Liver (tissue), 9 donors: ENCODE data around the gene EXTL1. TPM values are rescaled to one million over a fixed set of nuclear protein-coding genes. Genes with fewer than 3 reads are reported as not detected.

Experiments used
- DNase-seq: peaks from one replicate; pipeline ENCODE4 v3.0.0-alpha.2; 2017; ENCODE audit warnings: low spot score
- H3K27ac ChIP-seq, 2 donors: one replicate each; pipeline ENCODE4 v1.7.0; 2013; ENCODE audit warnings: inconsistent platforms in 2 of 2, low read length in 2 of 2, control low read depth in 1 of 2, low read depth in 1 of 2, mild to moderate bottlenecking in 1 of 2
- H3K27me3 ChIP-seq, 4 donors: one replicate each; pipeline versions ENCODE4 v1.6.1 to v1.7.0; 2013; ENCODE audit warnings: low read length in 3 of 4, inconsistent platforms in 1 of 4, mild to moderate bottlenecking in 1 of 4, moderate library complexity in 1 of 4; ENCODE audit not compliant: control insufficient read depth in 4 of 4, insufficient read depth in 4 of 4
- H3K36me3 ChIP-seq, 4 donors: one replicate each; pipeline versions ENCODE4 v1.6.1 to v1.7.0; 2013; ENCODE audit warnings: low read length in 3 of 4, mild to moderate bottlenecking in 3 of 4, low read depth in 1 of 4, moderate library complexity in 1 of 4; ENCODE audit not compliant: control insufficient read depth in 4 of 4, insufficient read depth in 3 of 4
- H3K4me1 ChIP-seq, 4 donors: one replicate each; pipeline versions ENCODE4 v1.6.1 to v1.7.0; 2013; ENCODE audit warnings: low read length in 3 of 4, mild to moderate bottlenecking in 3 of 4, moderate library complexity in 1 of 4; ENCODE audit not compliant: control insufficient read depth in 4 of 4, insufficient read depth in 4 of 4
- H3K4me3 ChIP-seq, 3 donors: one replicate each; pipeline versions ENCODE4 v1.6.1 to v1.7.0; 2013; ENCODE audit warnings: low read length in 3 of 3, control low read depth in 1 of 3, low read depth in 1 of 3, mild to moderate bottlenecking in 1 of 3
- H3K9ac ChIP-seq, 2 donors: one replicate each; pipeline ENCODE4 v1.7.0; 2013; ENCODE audit warnings: low read length in 2 of 2, mild to moderate bottlenecking in 2 of 2, moderate library complexity in 2 of 2, control low read depth in 1 of 2, low read depth in 1 of 2
- H3K9me3 ChIP-seq, 4 donors: one replicate each; pipeline versions ENCODE4 v1.6.1 to v1.7.0; 2013; ENCODE audit warnings: low read length in 3 of 4; ENCODE audit not compliant: control insufficient read depth in 4 of 4
- ATF3 ChIP-seq: IDR thresholded peaks from 2 replicates; pipeline ENCODE4 v1.6.1; 2016; ENCODE audit warnings: antibody characterized with exemption
- CTCF ChIP-seq: fragments of 150-350 bp; IDR thresholded peaks from 2 replicates; pipeline ENCODE4 v1.5.1; 2017; ENCODE audit warnings: improper control_type of control experiment, low read depth, low read length; ENCODE audit not compliant: missing input control
- EGR1 ChIP-seq, 2 donors: IDR thresholded peaks; 2 replicates each; pipeline ENCODE4 v1.6.1; 2016 to 2018; ENCODE audit warnings: antibody characterized with exemption in 2 of 2, low read depth in 2 of 2
- FOXA1 ChIP-seq: IDR thresholded peaks from 2 replicates; pipeline ENCODE4 v1.6.1; 2016; ENCODE audit warnings: antibody characterized with exemption
- FOXA2 ChIP-seq: IDR thresholded peaks from 2 replicates; pipeline ENCODE4 v1.6.1; 2016; ENCODE audit warnings: antibody characterized with exemption
- GABPA ChIP-seq, 2 donors: IDR thresholded peaks in 1 of 2; conservative IDR thresholded peaks in 1 of 2; 2 replicates each; pipeline ENCODE4 v1.6.1; 2016; ENCODE audit warnings: antibody characterized with exemption in 2 of 2, mild to moderate bottlenecking in 1 of 2, moderate library complexity in 1 of 2
- HNF4A ChIP-seq, 2 donors: conservative IDR thresholded peaks; 2 replicates each; pipeline ENCODE4 v1.6.1; 2016; ENCODE audit warnings: antibody characterized with exemption in 2 of 2, mild to moderate bottlenecking in 2 of 2
- HNF4G ChIP-seq: IDR thresholded peaks from 2 replicates; pipeline ENCODE4 v1.6.1; 2016; ENCODE audit warnings: antibody characterized with exemption
- JUND ChIP-seq, 2 donors: IDR thresholded peaks; 2 replicates each; pipeline ENCODE4 v1.6.1; 2016; ENCODE audit warnings: antibody characterized with exemption in 2 of 2
- MAX ChIP-seq: IDR thresholded peaks from 2 replicates; pipeline ENCODE4 v1.6.1; 2016; ENCODE audit warnings: antibody characterized with exemption
- NR2F2 ChIP-seq: IDR thresholded peaks from 2 replicates; pipeline ENCODE4 v1.6.1; 2016; ENCODE audit warnings: antibody characterized with exemption
- RAD21 ChIP-seq, 2 donors: IDR thresholded peaks; 2 replicates each; pipeline ENCODE4 v1.6.1; 2016; ENCODE audit warnings: antibody characterized with exemption in 2 of 2, mild to moderate bottlenecking in 2 of 2
- REST ChIP-seq: IDR thresholded peaks from 2 replicates; pipeline ENCODE4 v1.6.1; 2016; ENCODE audit warnings: antibody characterized with exemption, mild to moderate bottlenecking
- RXRA ChIP-seq, 2 donors: IDR thresholded peaks; 2 replicates each; pipeline ENCODE4 v1.6.1; 2017 to 2018; ENCODE audit warnings: antibody characterized with exemption in 2 of 2, mild to moderate bottlenecking in 1 of 2
- SP1 ChIP-seq: IDR thresholded peaks from 2 replicates; pipeline ENCODE4 v1.6.1; 2018; ENCODE audit warnings: antibody characterized with exemption, mild to moderate bottlenecking
- TAF1 ChIP-seq: conservative IDR thresholded peaks from 2 replicates; pipeline ENCODE4 v1.6.1; 2016; ENCODE audit warnings: antibody characterized with exemption, mild to moderate bottlenecking
- YY1 ChIP-seq: IDR thresholded peaks from 2 replicates; pipeline ENCODE4 v1.6.1; 2016; ENCODE audit warnings: antibody characterized with exemption, mild to moderate bottlenecking
- WGBS: extraction: QIAGEN DNeasy Blood & Tissue Kit; methylation state at CpG from one replicate; pipeline ENCODE4 v1.1.7; 2013; 5-methylcytosine and 5-hydroxymethylcytosine counted together
- polyA plus RNA-seq, 2 donors: library from polyadenylated mRNA; stranded (reverse) in 1 of 2; unstranded in 1 of 2; fragments of 200-250 nt in 1 of 2; fragments of >200 nt in 1 of 2; fragmentation: Nextera tagmentation in 1 of 2; extraction: Ambion mirVana in 1 of 2; gene quantifications; one replicate each; pipeline versions ENCODE4 v1.2.1 to v1.2.3, GENCODE V29; 2013 to 2015
- total RNA-seq, 2 donors: library from RNA; depleted of rRNA; stranded (reverse); fragments of >200 nt; gene quantifications; one replicate each; pipeline ENCODE4 v1.2.3, GENCODE V29; 2014
- TF ChIP-seq, protein P1 (sequence below): IDR thresholded peaks from 2 replicates; pipeline ENCODE4 v1.6.1; 2016; ENCODE audit warnings: antibody characterized with exemption
- donor health status: healthy.
- donor health status: healthy.
- donor health status: healthy.
- donor health status: healthy.
- donor health status: healthy.

Gene EXTL1
- total and polyA plus RNA-seq, 4 donors: under 0.01 TPM; not detected in 3

DNA sequence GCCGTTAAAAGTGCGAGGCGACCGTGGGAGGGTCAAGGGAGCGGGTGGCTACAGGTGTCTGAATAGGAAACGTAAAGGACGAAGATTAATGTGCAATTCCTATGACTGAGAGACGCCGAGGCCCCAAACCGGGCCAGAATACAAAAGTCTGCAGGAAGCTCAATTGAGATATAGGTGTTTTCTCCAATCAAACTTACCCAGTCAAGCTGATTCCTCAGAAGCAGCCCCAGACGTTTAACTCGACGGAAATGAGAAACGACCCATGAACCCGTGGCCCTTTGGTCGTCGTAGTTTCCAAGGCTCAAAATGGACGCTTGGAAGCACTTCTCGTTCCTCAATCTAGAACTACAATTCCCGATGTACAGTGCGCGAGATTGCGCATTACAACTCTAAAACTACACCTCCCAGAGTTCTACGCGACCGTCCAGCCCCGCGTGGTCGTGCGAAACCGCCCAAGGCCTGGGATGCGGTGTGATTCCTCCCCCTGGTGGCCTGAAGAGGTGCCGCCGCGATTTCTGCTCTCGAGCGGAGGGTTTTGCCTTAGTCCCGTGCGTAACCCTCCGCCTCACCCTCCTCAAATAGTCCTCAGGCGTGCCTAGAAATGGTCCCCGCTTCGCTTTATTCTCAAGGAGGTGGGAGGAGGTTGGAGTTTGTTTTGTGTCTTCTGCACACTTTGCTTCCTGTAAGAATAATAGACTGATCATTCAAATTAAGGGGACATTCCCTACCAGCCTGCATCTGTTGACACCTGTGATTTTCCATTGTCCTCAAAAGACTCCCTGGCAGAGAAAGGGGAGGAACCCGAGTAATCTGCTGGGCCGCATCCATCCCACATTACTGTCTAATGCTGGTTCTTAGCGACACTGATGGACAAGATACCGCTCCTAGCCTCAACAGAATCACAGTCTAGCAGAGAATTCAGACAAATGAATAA lies 23.5 kb upstream of the EXTL1 start, which contains the start of gene PAFAH2:
PAFAH2 (minus strand) TSS at position 236 of the 934 bp plus-strand sequence. CDS start 7,247 bp downstream, outside the sequence.
- DNase-seq: peak; percentile 94
- 2% methylated on average over 47 of the region's 47 CpGs for WGBS
- H3K27ac ChIP-seq: peak within 1 kb of the TSS; percentile 61 to 83

More for the DNA sequence above, 23.5 kb upstream of the EXTL1 start, which contains the start of gene PAFAH2:
- Histone ChIP-seq H3K4me1 (peaks cover 2 to 17% (median 13%) of the 10 kb centered on the region in 4 donors), H3K27me3 (no peaks in the 10 kb centered on the region), H3K9ac (peak within 1 kb of the TSS; percentile 70 to 94), H3K4me3 (peak within 1 kb of the TSS; percentile 73 to 84 (median 80)), H3K36me3 (no peaks in the 10 kb centered on the region), H3K9me3 (no peaks in the 10 kb centered on the region)
- TF ChIP-seq YY1: peak; percentile 99
- TF ChIP-seq HNF4A (conservative IDR thresholded peaks at IDR 0.05): peak; percentile 43 to 72
- peak; percentile 45 for TF ChIP-seq REST
- TF ChIP-seq GABPA (IDR thresholded peaks at IDR 0.05 in 1 of 2, conservative IDR thresholded peaks at IDR 0.05 in 1 of 2): peak; percentile 31 to 88
- TF ChIP-seq FOXA2: peak; percentile 46
- no peak for TF ChIP-seq HNF4G
- TF ChIP-seq FOXA1: peak; percentile 38
- peak; percentile 56 for TF ChIP-seq NR2F2
- TF ChIP-seq EGR1 (IDR thresholded peaks at IDR 0.05; ENCODE audit: low read depth in 2 of 2): peak in 1 of 2 donors; percentile 23
- peak; percentile 81 for TF ChIP-seq ATF3
- peak; percentile 87 for TF ChIP-seq SP1
- peak; percentile 99 for TF ChIP-seq CTCF
- TF ChIP-seq RXRA (IDR thresholded peaks at IDR 0.05): peak; percentile 81 to 96
- TF ChIP-seq TAF1: peak; percentile 33
- peak; percentile 91 for TF ChIP-seq MAX
- TF ChIP-seq RAD21 (IDR thresholded peaks at IDR 0.05): peak; percentile 99 to 100
- peak; percentile 38 to 55 for TF ChIP-seq JUND (IDR thresholded peaks at IDR 0.05)
- TF ChIP-seq, protein P1, sequence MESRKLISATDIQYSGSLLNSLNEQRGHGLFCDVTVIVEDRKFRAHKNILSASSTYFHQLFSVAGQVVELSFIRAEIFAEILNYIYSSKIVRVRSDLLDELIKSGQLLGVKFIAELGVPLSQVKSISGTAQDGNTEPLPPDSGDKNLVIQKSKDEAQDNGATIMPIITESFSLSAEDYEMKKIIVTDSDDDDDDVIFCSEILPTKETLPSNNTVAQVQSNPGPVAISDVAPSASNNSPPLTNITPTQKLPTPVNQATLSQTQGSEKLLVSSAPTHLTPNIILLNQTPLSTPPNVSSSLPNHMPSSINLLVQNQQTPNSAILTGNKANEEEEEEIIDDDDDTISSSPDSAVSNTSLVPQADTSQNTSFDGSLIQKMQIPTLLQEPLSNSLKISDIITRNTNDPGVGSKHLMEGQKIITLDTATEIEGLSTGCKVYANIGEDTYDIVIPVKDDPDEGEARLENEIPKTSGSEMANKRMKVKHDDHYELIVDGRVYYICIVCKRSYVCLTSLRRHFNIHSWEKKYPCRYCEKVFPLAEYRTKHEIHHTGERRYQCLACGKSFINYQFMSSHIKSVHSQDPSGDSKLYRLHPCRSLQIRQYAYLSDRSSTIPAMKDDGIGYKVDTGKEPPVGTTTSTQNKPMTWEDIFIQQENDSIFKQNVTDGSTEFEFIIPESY: peak; percentile 96
